ENCODE measurements around the gene DNAJC30.

GRCh38 chr7:73633844-73634243 lies 49.4 kb downstream of the DNAJC30 start:
- no peak for TF ChIP-seq YY1 (IDR thresholded peaks at IDR 0.05; ENCODE audit: insufficient read depth, insufficient read length)
- TF ChIP-seq SUZ12 (IDR thresholded peaks at IDR 0.05; ENCODE audit: extremely low read depth, insufficient read depth, insufficient read length), result no peak

All from NT2/D1 (cell line).